Measurements from ENCODE around the gene SSTR3. TPM values are rescaled to one million over a fixed set of nuclear protein-coding genes. Genes with fewer than 3 reads are reported as not detected.
A peak's percentile ranks its signal among the peaks of the same experiment; 100 is the strongest.

The SSTR3 gene
- total and polyA plus RNA-seq, 10 of the 15 experiments (the other 5 are each of a cell fraction or from before 2014, with no cell fraction given): 0.03 to 4.5 (median 2.4) TPM

DNA sequence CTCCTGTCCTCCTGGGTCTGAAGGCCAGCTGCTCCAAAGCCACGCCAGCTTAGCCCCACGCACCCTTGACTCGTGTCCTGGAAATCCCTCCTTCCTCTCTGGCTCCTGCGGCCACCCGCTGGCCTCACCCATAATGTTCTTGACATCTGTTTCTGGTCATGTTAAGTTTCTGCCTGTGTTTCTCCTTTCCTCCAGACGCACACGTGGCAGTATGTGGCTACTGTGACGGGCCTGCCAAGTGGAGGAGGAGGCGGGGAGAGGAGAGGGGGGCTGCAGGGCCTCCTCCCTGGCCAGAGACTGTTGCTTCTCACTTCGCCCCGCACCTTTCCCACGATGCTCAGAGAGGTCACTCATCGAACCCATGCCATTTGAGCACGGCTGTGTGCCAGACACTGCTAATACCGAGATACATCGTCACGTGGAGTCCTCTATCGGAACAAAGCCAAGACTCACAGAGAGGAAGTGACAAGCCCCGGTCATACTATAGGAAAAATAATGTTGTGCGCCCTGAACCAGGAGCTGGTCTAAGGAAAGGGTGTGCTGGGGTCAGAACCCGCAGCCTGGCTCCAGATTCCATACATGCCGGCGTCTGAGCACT, 35.7 kb downstream of the SSTR3 start:
- ATAC-seq: peak; percentile 38
- Histone ChIP-seq H3K27me3 (replicated peaks in 1 of 2; ENCODE audit: control insufficient read depth in 2 of 2, insufficient read depth in 2 of 2, low read length in 1 of 2) (no peaks in the 10 kb centered on the region; a peak in 2 of 4 replicates), H3K9ac (ENCODE audit: control insufficient read depth, insufficient read depth, low read length) (no peak overlapping the region), H3K4me3 (no peak overlapping the region), H3K27ac (ENCODE audit: control insufficient read depth, insufficient read depth) (no peak overlapping the region), H3K9me3 (replicated peaks; ENCODE audit: control insufficient read depth, insufficient read depth, low read length) (peaks cover 4% of the 10 kb centered on the region; the same call in 2 of the 3 replicates), H3K79me2 (ENCODE audit: control insufficient read depth, insufficient read depth, low read length) (no peaks in the 10 kb centered on the region), H3K4me1 (ENCODE audit: control insufficient read depth, insufficient read depth, low read length) (peaks cover 4% of the 10 kb centered on the region; the same call in 1 of the 2 replicates), H3K36me3 (ENCODE audit: control insufficient read depth in 2 of 2, insufficient read depth in 2 of 2, low read length in 1 of 2) (no peaks in the 10 kb centered on the region), H3K4me2 (ENCODE audit: control insufficient read depth, insufficient read depth) (peak overlapping the region; percentile 34; the same call in 1 of the 2 replicates), H2AFZ (ENCODE audit: control insufficient read depth, low read depth, low read length) (peak overlapping the region; percentile 30; the same call in 1 of the 2 replicates), H4K20me1 (ENCODE audit: control insufficient read depth, insufficient read depth) (no peaks in the 10 kb centered on the region)
- RAD21 ChIA-PET (ENCODE audit: unreplicated experiment): interaction anchor here (1.9 kb wide), 1 partner anchor 9 kb away, joined by 4 read pairs; no protein-coding TSS in a partner anchor
- no TSS peak for BruUV-seq (replicated peaks)
- DNase-seq (ENCODE audit: low read depth, low spot score): no peak
- in situ Hi-C loops (cut with MboI) (no loop called here), intact Hi-C loops (cut with micrococcal nuclease; ENCODE audit: unreplicated experiment) (no loop called here)
- POLR2A ChIA-PET: interaction anchor here (1.0 to 1.8 kb wide), 2 partner anchors 10 to 11 kb away, joined by 3 to 4 read pairs; partner anchors contain the start of gene C1QTNF6
- WGBS (ENCODE audit: insufficient coverage, insufficient replicate concordance, low lambda C conversion rate, missing lambda C conversion rate): 40% methylated on average over 22 of the region's 23 CpGs
- SMC1A ChIA-PET (ENCODE audit: uncharacterized antibody, unreplicated experiment): interaction anchor here (1.0 kb wide), 1 partner anchor 31 kb away, joined by 4 read pairs; no protein-coding TSS in a partner anchor
- peak; percentile 13 for FAIRE-seq
- CTCF ChIA-PET: interaction anchor here (0.9 kb wide), 1 partner anchor 15 kb away, joined by 3 read pairs; no protein-coding TSS in a partner anchor
- no peak for TF ChIP-seq SRF (IDR thresholded peaks at IDR 0.05; ENCODE audit: low read depth in 2 of 2, low read length in 2 of 2)
- TF ChIP-seq, protein P1, sequence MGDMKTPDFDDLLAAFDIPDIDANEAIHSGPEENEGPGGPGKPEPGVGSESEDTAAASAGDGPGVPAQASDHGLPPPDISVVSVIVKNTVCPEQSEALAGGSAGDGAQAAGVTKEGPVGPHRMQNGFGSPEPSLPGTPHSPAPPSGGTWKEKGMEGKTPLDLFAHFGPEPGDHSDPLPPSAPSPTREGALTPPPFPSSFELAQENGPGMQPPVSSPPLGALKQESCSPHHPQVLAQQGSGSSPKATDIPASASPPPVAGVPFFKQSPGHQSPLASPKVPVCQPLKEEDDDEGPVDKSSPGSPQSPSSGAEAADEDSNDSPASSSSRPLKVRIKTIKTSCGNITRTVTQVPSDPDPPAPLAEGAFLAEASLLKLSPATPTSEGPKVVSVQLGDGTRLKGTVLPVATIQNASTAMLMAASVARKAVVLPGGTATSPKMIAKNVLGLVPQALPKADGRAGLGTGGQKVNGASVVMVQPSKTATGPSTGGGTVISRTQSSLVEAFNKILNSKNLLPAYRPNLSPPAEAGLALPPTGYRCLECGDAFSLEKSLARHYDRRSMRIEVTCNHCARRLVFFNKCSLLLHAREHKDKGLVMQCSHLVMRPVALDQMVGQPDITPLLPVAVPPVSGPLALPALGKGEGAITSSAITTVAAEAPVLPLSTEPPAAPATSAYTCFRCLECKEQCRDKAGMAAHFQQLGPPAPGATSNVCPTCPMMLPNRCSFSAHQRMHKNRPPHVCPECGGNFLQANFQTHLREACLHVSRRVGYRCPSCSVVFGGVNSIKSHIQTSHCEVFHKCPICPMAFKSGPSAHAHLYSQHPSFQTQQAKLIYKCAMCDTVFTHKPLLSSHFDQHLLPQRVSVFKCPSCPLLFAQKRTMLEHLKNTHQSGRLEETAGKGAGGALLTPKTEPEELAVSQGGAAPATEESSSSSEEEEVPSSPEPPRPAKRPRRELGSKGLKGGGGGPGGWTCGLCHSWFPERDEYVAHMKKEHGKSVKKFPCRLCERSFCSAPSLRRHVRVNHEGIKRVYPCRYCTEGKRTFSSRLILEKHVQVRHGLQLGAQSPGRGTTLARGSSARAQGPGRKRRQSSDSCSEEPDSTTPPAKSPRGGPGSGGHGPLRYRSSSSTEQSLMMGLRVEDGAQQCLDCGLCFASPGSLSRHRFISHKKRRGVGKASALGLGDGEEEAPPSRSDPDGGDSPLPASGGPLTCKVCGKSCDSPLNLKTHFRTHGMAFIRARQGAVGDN (IDR thresholded peaks at IDR 0.05): peak; percentile 62
- TF ChIP-seq, protein P2, sequence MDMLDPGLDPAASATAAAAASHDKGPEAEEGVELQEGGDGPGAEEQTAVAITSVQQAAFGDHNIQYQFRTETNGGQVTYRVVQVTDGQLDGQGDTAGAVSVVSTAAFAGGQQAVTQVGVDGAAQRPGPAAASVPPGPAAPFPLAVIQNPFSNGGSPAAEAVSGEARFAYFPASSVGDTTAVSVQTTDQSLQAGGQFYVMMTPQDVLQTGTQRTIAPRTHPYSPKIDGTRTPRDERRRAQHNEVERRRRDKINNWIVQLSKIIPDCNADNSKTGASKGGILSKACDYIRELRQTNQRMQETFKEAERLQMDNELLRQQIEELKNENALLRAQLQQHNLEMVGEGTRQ (IDR thresholded peaks at IDR 0.05; ENCODE audit: borderline replicate concordance, low read depth, low read length): no peak
- no peak for TF ChIP-seq JUND (IDR thresholded peaks at IDR 0.05; ENCODE audit: low read depth, low read length)
- TF ChIP-seq SPI1 (IDR thresholded peaks at IDR 0.05; ENCODE audit: borderline replicate concordance, insufficient read depth, low read depth, low read length): peak; percentile 76; the same call in 1 of the 2 replicates
- TF ChIP-seq, protein P3, sequence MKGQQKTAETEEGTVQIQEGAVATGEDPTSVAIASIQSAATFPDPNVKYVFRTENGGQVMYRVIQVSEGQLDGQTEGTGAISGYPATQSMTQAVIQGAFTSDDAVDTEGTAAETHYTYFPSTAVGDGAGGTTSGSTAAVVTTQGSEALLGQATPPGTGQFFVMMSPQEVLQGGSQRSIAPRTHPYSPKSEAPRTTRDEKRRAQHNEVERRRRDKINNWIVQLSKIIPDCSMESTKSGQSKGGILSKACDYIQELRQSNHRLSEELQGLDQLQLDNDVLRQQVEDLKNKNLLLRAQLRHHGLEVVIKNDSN (IDR thresholded peaks at IDR 0.05; ENCODE audit: borderline replicate concordance, extremely low read length, insufficient read depth, low read depth, low read length): no peak
- no peak for TF ChIP-seq SMARCA5 (IDR thresholded peaks at IDR 0.05)
- no peak for TF ChIP-seq CHD1 (IDR thresholded peaks at IDR 0.05; ENCODE audit: low read depth, low read length)
- TF ChIP-seq SREBF2 (IDR thresholded peaks at IDR 0.05; ENCODE audit: low read length): no peak
- TF ChIP-seq NBN (IDR thresholded peaks at IDR 0.05): 0 out of 2 replicates have a peak, but pooled peaks have one; percentile 26
- TF ChIP-seq RAD51 (IDR thresholded peaks at IDR 0.05): peak; percentile 56; the same call in 1 of the 2 replicates
- TF ChIP-seq, protein P4, sequence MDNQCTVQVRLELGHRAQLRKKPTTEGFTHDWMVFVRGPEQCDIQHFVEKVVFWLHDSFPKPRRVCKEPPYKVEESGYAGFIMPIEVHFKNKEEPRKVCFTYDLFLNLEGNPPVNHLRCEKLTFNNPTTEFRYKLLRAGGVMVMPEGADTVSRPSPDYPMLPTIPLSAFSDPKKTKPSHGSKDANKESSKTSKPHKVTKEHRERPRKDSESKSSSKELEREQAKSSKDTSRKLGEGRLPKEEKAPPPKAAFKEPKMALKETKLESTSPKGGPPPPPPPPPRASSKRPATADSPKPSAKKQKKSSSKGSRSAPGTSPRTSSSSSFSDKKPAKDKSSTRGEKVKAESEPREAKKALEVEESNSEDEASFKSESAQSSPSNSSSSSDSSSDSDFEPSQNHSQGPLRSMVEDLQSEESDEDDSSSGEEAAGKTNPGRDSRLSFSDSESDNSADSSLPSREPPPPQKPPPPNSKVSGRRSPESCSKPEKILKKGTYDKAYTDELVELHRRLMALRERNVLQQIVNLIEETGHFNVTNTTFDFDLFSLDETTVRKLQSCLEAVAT (IDR thresholded peaks at IDR 0.05): no peak
- no peak for TF ChIP-seq ZNF384 (IDR thresholded peaks at IDR 0.05; ENCODE audit: borderline replicate concordance, low read depth, low read length)
- no peak for TF ChIP-seq DPF2 (IDR thresholded peaks at IDR 0.05)
- no peak for TF ChIP-seq RBBP5 (conservative IDR thresholded peaks at IDR 0.05)
- TF ChIP-seq RAD21 (IDR thresholded peaks at IDR 0.05; ENCODE audit: insufficient read depth, low read depth, low read length): no peak

All from GM12878 (cell line).